NOMO-1 treated with DMSO at 0.1 percent for 48 hours (cell line): Measurements from ENCODE around the gene EARS2.
A peak's percentile ranks its signal among the peaks of the same experiment; 100 is the strongest.

ENCODE experiments used
- DNase-seq: peaks from one replicate; lab custom pipeline; 2025; ENCODE audit not compliant: unreplicated experiment; lab: John Stamatoyannopoulos, UW

The EARS2 gene

DNA sequence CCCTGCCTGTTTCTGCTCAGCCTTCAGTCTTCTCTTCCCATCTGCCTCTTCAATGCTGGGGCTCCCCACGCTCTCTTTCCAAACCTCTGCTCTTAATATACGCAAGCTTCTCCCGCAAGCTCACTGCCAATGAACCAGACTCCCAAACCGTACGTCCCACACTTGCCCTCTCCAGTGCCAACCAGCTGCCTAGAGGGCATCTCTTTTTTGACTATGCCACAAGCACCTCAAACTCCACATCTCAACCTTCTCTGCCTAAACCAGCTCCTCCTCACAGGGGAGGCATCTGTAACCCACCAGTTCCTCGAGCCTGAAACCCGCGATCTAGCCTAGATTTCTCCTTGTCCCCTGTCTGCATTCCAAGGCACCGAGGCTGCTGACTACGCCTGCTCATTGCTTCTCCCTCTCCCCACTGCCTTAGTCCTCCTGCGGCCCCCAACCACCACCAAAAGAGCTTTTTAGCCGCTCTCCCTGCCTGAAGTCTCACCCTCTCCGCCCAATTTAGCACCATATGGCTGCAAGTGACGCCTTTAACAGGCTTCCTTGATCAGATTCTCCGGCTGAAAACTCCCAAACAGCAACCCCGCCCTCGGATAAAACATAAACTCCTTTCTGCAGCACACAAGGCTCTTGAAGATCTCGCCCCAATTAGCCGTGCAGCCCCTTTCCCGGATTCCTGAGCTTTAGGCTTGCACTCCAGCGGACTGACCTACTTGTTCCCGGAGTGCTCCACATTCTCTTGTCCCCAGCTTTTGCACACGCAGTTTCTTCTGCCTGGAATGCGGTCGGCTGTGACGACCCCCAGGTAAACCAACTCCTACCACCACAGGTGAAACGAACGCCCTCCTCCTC is 48.3 kb downstream of the EARS2 start:
- DNase-seq = peak; percentile 20

DNA sequence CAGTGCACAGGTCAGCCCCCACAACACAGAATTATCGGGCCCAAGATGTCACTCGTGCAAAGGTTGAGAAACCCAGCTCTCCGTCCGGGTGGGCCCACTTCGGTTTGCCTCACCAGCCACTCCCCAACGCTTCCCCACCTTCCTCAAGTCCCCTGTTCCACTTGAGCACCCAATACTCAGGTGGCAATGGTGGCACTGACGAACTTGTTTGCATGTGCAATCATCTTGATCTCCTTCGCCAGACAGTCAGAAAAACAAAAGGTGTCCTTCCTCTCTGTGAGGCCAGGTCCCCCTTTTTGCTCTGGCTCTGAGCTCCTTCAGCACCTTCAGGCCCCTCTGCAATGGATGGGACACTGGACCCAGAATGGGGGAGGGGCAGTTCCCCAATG is 50.5 kb downstream of the EARS2 start:
- DNase-seq = no peak

DNA sequence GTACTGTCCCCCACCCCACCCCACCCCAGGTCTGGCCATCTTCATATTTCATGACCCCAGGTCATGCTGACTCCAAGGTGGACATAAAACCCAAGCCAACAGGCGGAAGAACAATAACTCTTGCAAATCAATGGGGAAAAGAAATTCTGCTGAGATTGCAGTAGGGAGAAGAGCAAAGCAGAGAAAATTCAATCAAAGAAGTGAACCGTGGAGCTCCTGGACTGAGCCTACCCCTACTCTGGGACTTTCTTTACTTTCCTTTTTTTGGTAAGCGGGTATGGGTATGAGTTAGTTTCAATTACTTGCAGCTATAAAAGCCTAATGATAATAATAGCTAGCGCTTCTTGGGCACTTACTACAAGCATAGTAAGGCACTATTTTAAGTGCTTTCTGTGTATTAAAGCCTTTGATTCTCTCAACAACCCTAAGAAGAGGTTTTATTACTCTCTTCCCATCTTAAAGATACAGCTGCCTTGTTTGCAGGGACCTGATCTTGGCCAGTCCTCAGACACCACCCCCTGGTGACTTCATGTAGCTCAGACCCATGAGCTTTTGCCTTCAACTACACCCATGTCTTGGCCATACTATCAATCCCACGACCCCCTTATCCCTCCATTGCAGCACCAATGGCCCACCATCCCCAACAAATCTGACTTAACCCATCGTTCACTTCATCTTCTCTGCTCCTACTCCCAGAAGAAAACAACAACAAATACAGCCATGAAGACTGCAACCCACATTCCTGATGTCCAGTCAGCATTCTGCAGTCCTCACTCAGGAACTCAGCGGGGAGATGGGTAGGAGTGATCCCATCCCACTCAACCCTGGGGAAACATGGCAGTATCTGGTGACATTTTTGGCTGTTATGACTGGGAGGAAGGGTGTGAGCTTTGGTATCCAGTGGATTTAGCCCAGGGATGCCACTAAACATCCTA is 51.2 kb downstream of the EARS2 start:
- peak; percentile 4 for DNase-seq

DNA sequence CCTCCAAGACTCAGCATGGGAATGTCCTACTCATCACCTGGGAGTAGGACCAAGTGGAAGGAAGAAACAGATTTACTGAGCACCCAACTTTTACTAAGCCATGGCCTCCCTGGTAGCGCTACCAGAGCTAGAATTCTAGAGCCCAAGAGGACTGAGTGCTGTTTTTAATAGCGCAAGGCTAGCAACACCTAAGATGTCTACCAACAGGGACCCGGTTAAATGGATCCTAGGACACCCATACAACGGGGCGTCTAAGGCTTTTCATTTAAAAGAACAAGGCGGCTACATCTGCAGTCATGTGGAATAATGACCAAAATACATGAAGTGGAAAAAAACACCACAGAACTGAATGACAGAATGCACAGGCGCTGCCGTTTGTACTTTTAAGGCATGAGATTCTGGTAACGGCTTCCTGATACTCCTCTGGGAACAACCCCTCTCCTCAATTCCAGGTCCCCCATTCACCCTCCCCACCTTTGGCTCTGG is 51.9 kb downstream of the EARS2 start:
- no peak for DNase-seq

DNA sequence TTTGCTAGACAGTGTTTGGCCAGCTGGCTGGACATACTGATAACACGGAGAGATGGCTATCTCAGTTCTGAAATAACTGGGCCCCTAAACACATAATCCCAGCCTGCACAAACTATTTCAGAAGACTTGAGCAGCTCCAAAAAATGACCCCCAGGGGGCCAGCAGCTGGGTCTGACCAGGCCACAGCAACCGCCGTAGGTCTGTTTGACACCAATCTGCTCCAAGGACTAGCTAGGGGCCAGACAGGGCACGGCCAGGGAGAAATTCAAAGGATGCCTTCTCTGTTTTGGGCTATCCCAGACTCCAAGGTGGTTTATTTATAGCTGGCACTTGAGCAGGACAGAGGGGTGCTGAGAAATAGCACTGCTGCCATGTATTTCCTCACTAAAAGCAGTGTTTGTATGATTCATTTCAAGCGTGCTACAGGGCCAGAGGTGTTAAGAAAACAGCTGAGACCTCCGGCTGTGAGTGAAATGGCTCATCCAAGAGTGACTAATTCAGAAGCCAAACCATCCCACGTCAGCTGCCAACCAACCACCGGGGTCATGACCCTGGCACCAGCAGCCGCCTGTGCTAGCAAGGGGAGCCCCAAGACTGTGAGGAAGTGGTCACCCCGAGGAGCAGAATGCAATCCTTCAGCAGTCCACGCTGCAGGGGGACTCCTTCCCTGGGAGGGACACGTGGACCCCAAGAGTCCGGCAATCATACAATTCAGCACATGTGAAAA is 52.5 kb downstream of the EARS2 start:
- peak; percentile 62 for DNase-seq

DNA sequence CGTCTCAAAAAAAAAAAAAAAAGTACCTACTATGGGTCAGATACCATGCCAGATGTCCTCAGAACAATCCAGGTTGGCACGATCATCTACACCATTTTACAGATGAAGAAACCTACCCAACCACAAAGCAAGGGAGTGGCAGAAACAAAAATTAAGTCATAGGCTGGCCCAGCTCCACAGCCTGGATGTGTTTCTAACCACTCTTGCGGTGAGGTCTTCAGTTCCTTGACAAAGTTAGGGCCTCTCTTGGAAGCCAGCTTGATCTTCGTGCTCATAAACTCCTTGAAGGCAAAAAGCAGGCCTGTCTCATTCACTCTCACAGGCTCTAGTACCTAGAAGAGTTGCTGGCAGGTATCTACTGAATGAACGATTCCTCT is 53.1 kb downstream of the EARS2 start:
- no peak for DNase-seq

DNA sequence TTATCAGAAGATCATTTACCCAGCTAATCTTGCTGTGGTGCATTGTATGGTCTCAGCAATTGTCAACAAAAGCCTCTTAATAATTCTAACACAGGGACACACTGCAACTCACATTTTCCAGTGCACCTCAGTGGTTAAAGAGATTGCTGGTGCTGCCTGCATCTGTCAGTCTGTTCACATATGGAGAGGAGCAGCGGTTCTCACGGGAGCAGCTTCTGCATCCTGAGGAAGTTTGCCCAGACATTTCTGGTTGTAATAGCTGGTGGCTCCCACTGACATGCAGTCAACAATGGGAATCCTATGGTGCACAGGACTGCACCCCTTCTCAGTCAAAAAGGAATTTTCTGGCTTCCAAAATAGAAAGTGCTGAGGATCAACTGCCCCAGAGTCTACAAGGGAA is 54.7 kb downstream of the EARS2 start:
- no peak for DNase-seq

DNA sequence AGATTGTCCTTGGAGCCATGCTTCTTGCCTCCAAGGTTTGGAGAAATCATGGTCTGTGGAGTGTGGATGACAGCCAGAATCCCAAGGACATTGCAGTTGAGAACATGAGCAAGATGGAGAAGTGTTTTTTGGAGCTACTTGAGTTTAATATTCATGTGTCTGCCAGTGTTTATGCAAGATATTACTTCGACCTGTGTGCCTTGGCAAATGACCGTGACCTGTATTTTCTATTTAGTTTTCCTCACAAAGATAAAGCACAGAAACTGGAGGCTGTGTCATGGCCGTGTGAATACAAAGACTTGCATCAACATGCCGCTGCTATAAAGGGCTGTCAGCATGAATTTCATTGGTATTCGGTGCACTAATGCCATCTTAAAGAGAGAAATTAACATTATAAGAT is 55.9 kb downstream of the EARS2 start:
- no peak for DNase-seq

DNA sequence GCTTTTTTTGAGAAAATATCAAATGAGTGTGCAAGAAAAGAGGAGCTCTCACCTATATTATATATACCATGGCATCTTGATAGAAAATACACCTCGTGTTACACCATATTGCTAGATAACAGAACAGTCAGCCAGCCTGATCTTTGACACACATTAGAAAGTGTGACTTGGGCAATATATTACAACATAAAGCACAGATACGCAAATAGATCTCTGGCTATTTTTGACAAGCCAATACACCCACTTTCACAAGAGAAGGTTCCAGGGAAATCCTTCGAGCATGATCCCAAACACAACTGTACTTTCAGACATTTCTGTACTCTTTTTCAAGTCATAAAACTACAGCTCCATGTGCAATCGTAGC is 56.3 kb downstream of the EARS2 start:
- peak; percentile 15 for DNase-seq

DNA sequence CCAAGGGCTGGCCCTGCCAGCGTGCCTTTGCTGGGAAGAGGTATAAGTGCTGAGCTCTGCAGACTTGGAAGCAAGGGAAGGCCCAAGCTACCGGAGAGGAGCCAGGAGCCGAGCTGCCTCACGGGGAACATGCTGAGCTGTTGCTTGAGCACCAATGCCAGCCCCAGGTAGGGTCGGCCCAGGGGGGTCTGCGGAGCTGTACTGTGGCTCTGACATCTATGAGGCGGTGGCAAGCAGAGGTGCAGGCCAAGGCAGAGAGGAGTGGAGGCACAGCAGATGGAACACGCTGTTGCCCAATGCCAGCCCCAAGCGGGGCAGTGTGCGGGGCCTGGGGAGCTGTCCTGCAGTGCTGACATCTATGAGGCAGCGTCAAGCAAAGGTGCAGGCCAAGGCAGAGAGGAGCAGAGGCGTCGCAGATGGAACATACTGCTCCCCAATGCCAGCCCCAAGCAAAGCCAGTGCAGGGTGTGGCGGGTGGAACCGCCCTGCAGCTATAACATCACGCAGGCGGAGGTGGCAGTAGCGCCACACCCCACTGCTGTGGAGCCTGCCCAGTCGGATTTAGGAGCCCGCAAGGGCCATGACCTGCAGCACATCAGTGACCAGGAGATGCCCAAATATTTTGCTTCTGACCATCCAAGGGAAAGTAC is 56.8 kb downstream of the EARS2 start:
- no peak for DNase-seq

DNA sequence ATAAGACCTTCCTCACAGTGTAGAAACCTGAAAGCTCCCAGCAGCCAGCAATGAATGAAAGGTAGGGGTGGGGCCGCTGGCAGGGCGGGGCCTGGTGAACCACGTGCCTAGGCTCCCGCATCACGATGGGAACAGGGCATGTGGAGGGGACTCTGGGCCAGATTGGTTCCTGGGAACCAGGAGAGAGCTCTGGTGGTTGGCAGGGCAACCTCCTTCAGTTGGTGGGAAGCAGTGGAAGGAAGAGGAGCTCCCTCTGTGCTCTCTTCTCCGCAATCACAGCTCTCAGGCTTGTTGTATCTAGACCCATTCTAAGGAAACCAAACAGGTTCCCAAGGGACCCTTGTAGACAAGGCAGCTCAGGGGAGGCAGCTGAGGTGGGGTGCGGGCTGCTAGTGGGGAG is 57.3 kb downstream of the EARS2 start:
- no peak for DNase-seq

DNA sequence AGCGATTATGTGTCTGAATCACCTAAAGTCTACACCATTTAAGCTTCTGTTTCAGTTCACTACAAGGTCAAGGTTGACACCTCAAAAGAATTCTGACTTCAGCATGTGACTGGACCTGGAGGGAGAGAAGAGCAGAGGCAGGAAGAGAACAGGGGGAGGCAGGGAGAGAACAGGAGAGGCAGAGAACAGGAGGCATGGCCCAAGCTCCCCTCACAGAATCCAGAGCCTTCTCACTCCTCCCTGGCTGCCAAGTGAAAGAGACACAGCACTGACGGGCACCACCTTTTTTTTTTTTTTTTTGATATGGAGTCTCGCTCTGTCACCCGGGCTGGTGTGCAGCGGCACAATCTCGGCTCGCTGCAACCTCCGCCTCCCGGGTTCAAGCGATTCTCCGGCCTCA is 58.3 kb downstream of the EARS2 start:
- no peak for DNase-seq

DNA sequence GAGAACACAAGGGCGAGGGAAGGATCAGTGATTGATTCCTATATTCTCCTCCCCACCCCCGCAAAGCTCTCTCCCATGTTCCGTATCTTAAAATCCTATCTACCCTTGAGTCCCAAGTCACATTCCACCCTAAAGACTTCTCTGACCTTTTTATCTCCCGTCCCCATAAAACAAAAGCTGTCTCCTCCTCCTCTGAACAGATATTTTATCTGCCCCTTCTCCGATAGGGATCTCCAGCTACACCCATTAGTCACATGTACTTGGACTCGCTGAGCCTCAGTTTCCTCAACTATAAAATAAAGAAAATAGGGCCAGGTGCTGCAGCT is 59.6 kb downstream of the EARS2 start:
- no peak for DNase-seq

DNA sequence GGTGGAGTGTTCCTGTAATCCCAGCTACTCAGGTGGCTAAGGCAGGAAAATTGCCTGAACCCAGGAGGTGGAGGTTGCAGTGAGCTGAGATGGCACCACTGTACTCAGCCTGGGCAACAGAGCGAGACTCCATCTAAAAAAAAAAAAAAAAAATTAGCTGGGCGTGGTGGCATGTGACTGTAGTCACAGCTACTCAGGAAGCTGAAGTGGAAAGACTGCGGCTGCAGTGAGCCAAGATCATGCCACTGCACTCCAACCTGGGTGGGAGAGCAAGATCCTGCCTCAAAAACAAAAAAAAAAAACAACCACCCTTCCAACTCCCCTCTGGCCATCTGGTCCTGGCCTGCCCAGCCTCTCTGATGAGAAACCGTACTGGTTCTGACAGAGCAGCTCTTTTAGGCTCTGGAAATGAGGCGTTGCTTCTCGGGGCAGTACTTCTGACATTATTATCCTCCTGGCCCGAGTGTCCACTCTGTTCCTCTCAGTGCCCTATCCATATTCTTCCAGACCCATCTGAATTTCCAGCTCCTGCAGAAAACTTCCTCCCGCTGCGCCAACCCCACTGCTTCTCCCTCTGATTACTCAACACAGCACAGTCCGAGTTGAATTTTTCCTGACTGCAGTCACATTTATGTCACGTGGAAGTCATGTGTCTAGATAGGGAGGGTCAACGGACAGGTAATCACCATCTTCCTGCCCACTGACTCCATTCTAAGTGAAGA is 60.2 kb downstream of the EARS2 start:
- no peak for DNase-seq

DNA sequence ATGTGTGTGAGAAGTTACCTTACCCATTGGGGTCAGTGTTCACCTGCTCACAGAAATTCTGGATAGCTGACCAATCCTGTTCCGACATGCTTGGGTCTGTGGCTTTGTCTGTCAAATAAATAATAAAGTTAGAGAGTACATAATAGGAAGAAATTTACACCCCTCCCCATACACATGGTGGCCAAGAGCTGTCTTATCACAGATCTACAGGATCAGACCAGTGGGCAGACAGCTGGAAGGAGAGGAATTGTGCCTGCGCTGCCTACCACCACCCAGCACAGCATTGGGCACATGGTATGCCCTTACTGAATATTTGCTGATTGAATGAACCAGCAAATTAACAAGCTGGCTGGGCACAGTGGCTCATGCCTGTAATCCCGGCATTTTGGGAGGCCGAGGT is 61.5 kb downstream of the EARS2 start:
- DNase-seq = no peak

DNA sequence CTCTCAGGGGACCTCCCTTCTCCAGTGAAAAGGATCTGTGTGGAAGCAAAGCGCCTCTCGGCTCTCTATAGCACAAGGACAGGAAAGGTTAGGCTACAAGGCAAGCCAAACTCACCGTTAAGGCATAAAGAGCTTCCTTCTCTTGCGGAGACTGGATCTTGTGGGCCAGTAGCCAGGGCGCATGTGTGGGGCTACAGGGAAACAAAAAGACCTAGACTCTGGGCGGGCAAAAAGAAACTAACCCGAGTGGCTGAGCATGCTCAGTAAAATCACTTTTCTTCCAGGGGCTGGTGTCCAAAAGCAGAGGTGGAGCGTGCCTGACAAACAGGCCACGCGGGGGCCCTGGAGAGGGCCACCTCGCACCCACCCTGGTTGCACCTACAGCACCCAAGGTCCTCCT is 63.0 kb downstream of the EARS2 start:
- DNase-seq = no peak

DNA sequence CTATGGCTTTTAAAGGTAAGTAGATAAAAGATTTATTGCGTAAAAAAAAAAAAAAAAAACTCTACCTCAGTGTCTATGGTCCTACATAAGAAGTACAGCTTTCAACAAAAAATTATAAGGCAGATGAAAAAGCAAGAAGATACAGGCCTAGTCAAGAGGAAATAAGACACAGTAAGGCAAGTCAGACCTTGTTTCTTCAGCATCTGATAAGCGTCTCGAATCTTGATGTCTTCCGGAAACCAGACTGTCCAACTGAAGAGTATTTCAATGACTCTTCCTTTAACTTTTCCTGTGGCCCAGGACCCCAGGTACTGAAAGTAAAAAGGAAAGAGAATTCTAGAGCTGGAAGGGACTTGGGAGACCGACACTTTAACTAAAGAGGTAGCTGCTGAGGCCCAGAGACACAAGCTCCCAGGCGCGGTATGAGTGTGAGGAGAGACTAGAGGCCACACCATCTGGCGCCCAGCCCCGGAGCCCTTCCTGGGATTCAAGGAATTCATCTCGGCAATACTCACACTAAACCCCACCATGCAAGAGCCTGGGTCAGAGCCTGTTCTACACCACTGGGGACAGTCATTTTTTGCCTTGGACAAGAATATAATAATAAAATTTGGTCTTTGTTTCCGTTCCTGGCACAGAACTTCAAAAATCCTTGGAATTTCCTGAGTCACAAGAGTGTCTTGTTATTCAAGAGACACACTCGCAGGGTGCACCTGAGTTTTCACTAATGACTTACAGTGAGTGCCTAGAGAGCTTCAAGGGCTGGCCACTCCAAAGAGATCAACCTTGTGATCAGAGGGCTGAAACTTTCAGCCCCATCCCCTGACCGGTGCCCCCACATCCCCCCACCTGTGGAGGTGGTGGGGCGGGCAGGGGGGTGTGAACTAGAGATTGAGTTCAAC is 65.4 kb downstream of the EARS2 start:
- no peak for DNase-seq

DNA sequence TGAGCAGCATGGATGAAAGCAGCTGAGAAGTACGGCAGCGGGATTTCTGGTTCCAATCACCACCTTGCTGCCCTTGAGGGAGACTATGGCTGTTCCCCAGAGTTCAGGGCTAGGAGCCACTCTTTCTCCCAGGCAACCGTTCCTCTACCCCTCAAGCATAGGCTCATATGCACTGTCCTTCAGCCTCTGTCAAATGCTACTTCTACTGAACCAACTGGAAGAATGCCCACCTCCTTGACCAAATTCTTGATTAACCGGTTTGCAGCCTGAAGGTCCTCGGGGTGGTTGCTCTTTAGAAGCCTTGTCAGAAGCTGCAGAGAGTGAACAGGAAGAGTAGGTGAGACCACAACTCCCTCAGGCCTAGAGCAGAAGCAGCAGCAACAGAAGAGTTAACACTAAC is 70.7 kb downstream of the EARS2 start:
- DNase-seq = no peak

DNA sequence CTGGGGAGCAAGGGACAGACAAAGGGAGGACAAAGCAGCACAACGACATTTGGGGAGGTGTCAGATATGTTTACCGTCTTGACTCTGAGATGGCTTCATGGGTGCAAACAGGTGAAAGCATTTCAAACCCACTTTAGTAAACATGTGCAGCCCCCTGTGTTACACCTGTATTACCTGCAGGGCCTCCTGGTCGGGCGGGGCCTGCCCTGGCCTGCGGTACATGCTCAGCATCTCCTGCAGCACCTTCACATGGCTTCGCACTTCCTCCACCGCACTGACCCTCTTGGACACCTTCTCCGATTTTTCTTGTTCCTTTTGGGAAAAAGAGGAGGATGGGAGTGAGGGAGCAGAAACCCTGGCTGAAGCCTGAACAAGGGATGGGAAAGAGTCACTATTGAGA is 71.3 kb downstream of the EARS2 start:
- DNase-seq = no peak

DNA sequence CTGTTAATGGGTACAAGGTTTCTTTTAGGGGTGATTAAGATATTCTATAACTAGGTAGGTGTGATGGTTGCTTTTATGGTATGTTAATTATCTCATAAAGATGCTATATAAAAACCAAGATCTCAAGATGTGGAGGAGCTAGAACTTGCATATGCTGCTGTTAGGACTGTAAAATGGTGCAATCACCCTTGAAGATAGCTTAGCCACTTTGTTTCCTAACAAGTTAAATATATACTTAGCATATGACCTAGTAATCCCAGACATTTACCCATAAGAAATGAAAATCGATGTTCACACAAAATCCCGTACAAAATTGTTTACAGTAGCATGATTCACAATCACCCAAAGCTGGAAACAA is 71.9 kb downstream of the EARS2 start:
- no peak for DNase-seq
